GM12878 (cell line): ENCODE data around the gene CLASP1. TPM values are rescaled to one million over a fixed set of nuclear protein-coding genes. Genes with fewer than 3 reads are reported as not detected.

ENCODE experiments used
- ATAC-seq: fragments of 200-7000 bp; cut with Tn5 transposase; 3 replicates; pipeline ENCODE4 v1.9.1; 2020; ENCODE audit warnings: mild to moderate bottlenecking, moderate library complexity
- BruUV-seq: library from RNA; stranded (reverse); fragments of 400-500 nt; replicated peaks from 2 replicates; lab custom pipeline; 2021; lab: Mats Ljungman, UMichigan
- CTCF ChIA-PET: fragments of 300-600 bp; sonication (Branson Sonifier 250); formaldehyde crosslinking; extraction: SDS; loops from one replicate; lab custom pipeline; 2021; ENCODE audit warnings: inconsistent platforms; lab: Yijun Ruan, JAX
- POLR2A ChIA-PET: fragments of 350-600 bp; formaldehyde crosslinking; extraction: SDS; loops from one replicate; lab custom pipeline; 2021; ENCODE audit warnings: inconsistent platforms; lab: Charles Lee
- RAD21 ChIA-PET: fragments of 300-600 bp; sonication (Branson Sonifier 250); formaldehyde crosslinking; loops from one replicate; lab custom pipeline; 2023; ENCODE audit warnings: antibody characterized with exemption; ENCODE audit not compliant: unreplicated experiment; lab: Charles Lee
- SMC1A ChIA-PET: fragments of 300-600 bp; sonication (Branson Sonifier 250); formaldehyde crosslinking; loops from one replicate; lab custom pipeline; 2023; ENCODE audit not compliant: unreplicated experiment, uncharacterized antibody; lab: Charles Lee
- DNase-seq: peaks from one replicate; pipeline ENCODE4 v3.0.0-alpha.2; 2011; ENCODE audit warnings: low read depth, low spot score
- FAIRE-seq: peaks from 3 replicates; lab custom pipeline; 2011; peaks lifted over from hg19 to GRCh38; lab: Jason Lieb, UNC
- H2AFZ ChIP-seq: 2 replicates; pipeline ENCODE4 v1.6.0; 2011; ENCODE audit warnings: low read depth, low read length, control low read depth; ENCODE audit not compliant: control insufficient read depth
- H3K27ac ChIP-seq: 2 replicates; pipeline ENCODE4 v1.5.1; 2011; ENCODE audit warnings: control low read depth; ENCODE audit not compliant: control insufficient read depth, insufficient read depth
- H3K27me3 ChIP-seq, 2 experiments: replicated peaks in 1 of 2; 2 replicates each; pipeline versions ENCODE4 v1.6.0 to v1.6.1; 2011; ENCODE audit warnings: low read length in 1 of 2; ENCODE audit not compliant: control insufficient read depth in 2 of 2, insufficient read depth in 2 of 2
- H3K36me3 ChIP-seq, 2 experiments: 2 replicates each; pipeline ENCODE4 v1.5.1; 2011; ENCODE audit warnings: low read length in 1 of 2; ENCODE audit not compliant: control insufficient read depth in 2 of 2, insufficient read depth in 2 of 2
- H3K4me1 ChIP-seq: 2 replicates; pipeline ENCODE4 v1.6.1; 2011; ENCODE audit warnings: mild to moderate bottlenecking, low read length, moderate library complexity, mixed read lengths; ENCODE audit not compliant: control insufficient read depth, insufficient read depth
- H3K4me2 ChIP-seq: 2 replicates; pipeline ENCODE4 v1.6.0; 2011; ENCODE audit warnings: control low read depth; ENCODE audit not compliant: control insufficient read depth, insufficient read depth
- H3K4me3 ChIP-seq: fragments of 200-600 bp; sonication (generic); 2 replicates; pipeline ENCODE4 v1.5.1; 2016
- H3K79me2 ChIP-seq: 2 replicates; pipeline ENCODE4 v1.6.0; 2011; ENCODE audit warnings: low read length; ENCODE audit not compliant: control insufficient read depth, insufficient read depth
- H3K9ac ChIP-seq: 2 replicates; pipeline ENCODE4 v1.8.0; 2011; ENCODE audit warnings: low read length, control low read depth, mixed read lengths; ENCODE audit not compliant: control insufficient read depth, insufficient read depth
- H3K9me3 ChIP-seq: replicated peaks from 3 replicates; pipeline ENCODE4 v1.5.1; 2011; ENCODE audit warnings: mild to moderate bottlenecking, low read length; ENCODE audit not compliant: control insufficient read depth, insufficient read depth
- H4K20me1 ChIP-seq: 2 replicates; pipeline ENCODE4 v1.6.0; 2011; ENCODE audit not compliant: control insufficient read depth, insufficient read depth
- CBX5 ChIP-seq: sonication (generic); IDR thresholded peaks from 2 replicates; pipeline ENCODE4 v1.6.1; 2016; ENCODE audit warnings: low read depth, moderate library complexity, mild to moderate bottlenecking, inconsistent platforms
- ETV6 ChIP-seq, 2 experiments: fragments of 450-650 bp in 1 of 2; IDR thresholded peaks in 1 of 2; conservative IDR thresholded peaks in 1 of 2; 2 replicates each; pipeline ENCODE4 v1.6.1; 2014; ENCODE audit warnings: antibody characterized with exemption in 1 of 2, borderline replicate concordance in 1 of 2, low read depth in 1 of 2, mild to moderate bottlenecking in 1 of 2, moderate library complexity in 1 of 2
- KLF5 ChIP-seq: fragments of 450-650 bp; IDR thresholded peaks from 2 replicates; pipeline ENCODE4 v1.6.1; 2014; ENCODE audit warnings: mild to moderate bottlenecking; ENCODE audit not compliant: partially characterized antibody
- RELB ChIP-seq: fragments of 450-650 bp; IDR thresholded peaks from 2 replicates; pipeline ENCODE4 v1.6.1; 2017; ENCODE audit warnings: low read depth, mild to moderate bottlenecking, moderate library complexity
- ZNF207 ChIP-seq: fragments of 450-650 bp; IDR thresholded peaks from 2 replicates; pipeline ENCODE4 v1.6.1; 2014; ENCODE audit warnings: antibody characterized with exemption, mild to moderate bottlenecking, borderline replicate concordance
- WGBS: methylation state at CpG from one replicate; pipeline ENCODE4 v1.1.6; 2016; ENCODE audit warnings: low lambda C conversion rate; ENCODE audit not compliant: insufficient replicate concordance, insufficient coverage; ENCODE audit errors: missing lambda C conversion rate; 5-methylcytosine and 5-hydroxymethylcytosine counted together
- in situ Hi-C: fragments of 300-500 bp; cut with MboI; formaldehyde crosslinking; loops from 9 replicates; pipeline ENCODE4 v1.14.3; 2018; ENCODE audit warnings: mixed read lengths
- intact Hi-C: fragments of 100-400 bp; cut with micrococcal nuclease; formaldehyde crosslinking; loops from one replicate; pipeline ENCODE4 v1.14.2; 2022; ENCODE audit not compliant: unreplicated experiment
- polyA plus RNA-seq, 11 experiments: library from polyadenylated mRNA; depleted of rRNA in 4 of 11; unstranded in 6 of 11; stranded (reverse) in 5 of 11; fragments of >200 nt; fragmentation: Nextera tagmentation in 4 of 11; fragmentation: Illumina TruSeq in 1 of 11; extraction: Ambion mirVana in 4 of 11; extraction: Trizol in 1 of 11; gene quantifications; 1 replicate in 1 of 11; 2 replicates in 10 of 11; pipeline versions ENCODE4 v1.2.1 to v1.2.3, GENCODE V29; 2011 to 2016; ENCODE audit warnings: inconsistent platforms in 2 of 11, missing spikeins in 2 of 11, low read depth in 1 of 11
- total RNA-seq, 4 experiments: library from RNA; depleted of rRNA in 3 of 4; stranded (reverse); fragments of >200 nt in 3 of 4; fragmentation: Illumina TruSeq in 1 of 4; extraction: Trizol in 1 of 4; gene quantifications; 2 replicates each; pipeline versions ENCODE4 v1.2.1 to v1.2.3, GENCODE V29; 2013 to 2021

CLASP1 gene
- total and polyA plus RNA-seq, 10 of the 15 experiments (the other 5 are each of a cell fraction or from before 2014, with no cell fraction given) = 1.4 to 62.4 (median 32.9) TPM

GRCh38 chr2:121682396-121683298 lies 33.4 kb upstream of the CLASP1 start:
- no peak overlapping the region for H3K4me2 ChIP-seq
- CTCF ChIA-PET = no interaction called here
- intact Hi-C loops (no loop called here), in situ Hi-C loops (no loop called here)
- H3K4me3 ChIP-seq = no peak overlapping the region
- H4K20me1 ChIP-seq = no peaks in the 10 kb centered on the region
- peaks cover 10% of the 10 kb centered on the region for H3K9me3 ChIP-seq
- no peak for DNase-seq
- RAD21 ChIA-PET = no interaction called here
- SMC1A ChIA-PET = interaction anchor here (1.1 kb wide), 1 partner anchor 16 kb away, joined by 3 read pairs; no protein-coding TSS in a partner anchor
- no peak for TF ChIP-seq ZNF207
- 0 out of 2 replicates have a peak, but pooled peaks have one; percentile 19 for TF ChIP-seq RELB
- TF ChIP-seq KLF5 = peak; percentile 86
- TF ChIP-seq ETV6 (conservative IDR thresholded peaks at IDR 0.05 in 1 of 2, IDR thresholded peaks at IDR 0.05 in 1 of 2; ENCODE audit: borderline replicate concordance in 1 of 2, low read depth in 1 of 2) = no peak
- TF ChIP-seq CBX5 = peak; percentile 99
- POLR2A ChIA-PET = no interaction called here
- no peak overlapping the region for H2AFZ ChIP-seq
- ATAC-seq = no peak
- H3K27ac ChIP-seq = no peak overlapping the region
- no TSS peak for BruUV-seq
- FAIRE-seq = no peak
- H3K27me3 ChIP-seq = no peaks in the 10 kb centered on the region; a peak in 1 of 4 replicates
- WGBS = 65% methylated on average over 14 of the region's 17 CpGs
- no peaks in the 10 kb centered on the region for H3K36me3 ChIP-seq
- H3K79me2 ChIP-seq = no peaks in the 10 kb centered on the region
- H3K4me1 ChIP-seq = no peaks in the 10 kb centered on the region
- no peak overlapping the region for H3K9ac ChIP-seq
